NCI-H774 (cell line): ENCODE results near the gene RPS14.

Experiments used
- DNase-seq: peaks from one replicate; lab custom pipeline; 2025; lab: John Stamatoyannopoulos, UW

RPS14 gene

DNA sequence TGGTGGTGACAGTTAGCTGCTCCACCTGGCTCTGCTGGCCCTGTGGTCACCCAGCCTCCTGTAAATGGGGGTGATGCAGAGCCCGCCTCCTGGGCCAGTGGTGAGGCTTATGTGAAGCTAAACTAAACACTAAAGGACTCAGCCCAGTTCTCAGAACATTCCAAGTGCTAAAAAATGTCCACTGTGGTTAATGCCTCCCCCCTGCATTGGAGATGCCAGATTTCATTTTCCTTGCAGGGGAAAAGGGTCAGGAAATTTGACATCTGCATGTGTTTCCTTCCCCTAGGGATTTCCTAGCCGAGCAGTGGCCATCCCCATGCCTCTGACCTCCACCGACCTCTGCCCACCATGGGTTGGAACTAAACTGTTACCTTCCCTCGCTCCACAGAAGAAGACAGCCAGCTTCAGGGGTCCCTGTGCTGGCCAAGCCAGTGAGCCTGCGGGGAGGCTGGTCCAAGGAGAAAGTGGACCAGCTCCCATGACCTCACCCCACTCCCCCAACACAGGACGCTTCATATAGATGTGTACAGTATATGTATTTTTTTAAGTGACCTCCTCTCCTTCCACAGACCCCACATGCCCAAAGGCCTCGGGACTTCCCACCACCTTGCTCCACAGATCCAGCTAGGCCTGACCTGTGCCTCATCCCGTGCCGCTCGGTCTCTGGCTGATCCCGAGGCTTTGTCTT lies 49.9 kb downstream of the RPS14 start:
- DNase-seq, result no peak

DNA sequence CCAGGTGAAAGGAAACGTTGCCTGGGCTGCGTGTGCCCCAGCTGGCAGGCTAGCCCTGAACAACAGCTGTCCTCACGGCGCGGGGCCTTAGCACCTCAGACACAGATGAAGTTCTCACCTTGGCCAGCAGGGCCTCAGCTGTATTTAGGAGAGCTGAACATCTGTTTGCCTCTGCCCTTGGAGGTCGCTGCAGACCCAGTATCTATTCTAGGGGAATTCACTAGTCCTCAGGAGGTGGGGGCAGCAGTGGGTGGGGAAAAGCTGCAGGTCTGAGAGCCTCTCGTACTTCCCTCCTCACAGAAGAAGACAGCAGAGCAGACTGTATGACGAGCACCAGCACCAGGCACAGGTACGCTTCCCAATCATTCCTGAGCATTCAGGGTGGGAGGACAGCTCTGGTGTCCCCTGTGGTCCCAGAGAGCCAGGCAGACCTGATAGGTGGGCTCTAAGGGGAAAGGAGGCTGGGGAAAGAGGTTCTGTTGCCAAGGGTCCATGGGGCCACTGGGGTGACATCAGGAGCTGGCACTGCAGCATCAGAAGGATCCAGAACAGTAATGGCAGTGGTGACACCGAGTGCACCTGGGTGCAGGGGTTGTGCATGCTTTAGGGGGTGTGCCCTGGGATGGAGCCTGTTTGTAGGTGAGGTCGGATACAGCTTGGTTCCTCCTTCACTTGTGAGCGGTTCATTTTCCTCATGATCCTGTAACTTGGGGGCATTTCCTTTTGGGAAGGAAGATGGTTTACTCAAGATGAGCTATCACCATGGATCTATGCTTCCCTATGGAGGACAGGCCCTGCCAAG lies 50.6 kb downstream of the RPS14 start:
- DNase-seq, result no peak

DNA sequence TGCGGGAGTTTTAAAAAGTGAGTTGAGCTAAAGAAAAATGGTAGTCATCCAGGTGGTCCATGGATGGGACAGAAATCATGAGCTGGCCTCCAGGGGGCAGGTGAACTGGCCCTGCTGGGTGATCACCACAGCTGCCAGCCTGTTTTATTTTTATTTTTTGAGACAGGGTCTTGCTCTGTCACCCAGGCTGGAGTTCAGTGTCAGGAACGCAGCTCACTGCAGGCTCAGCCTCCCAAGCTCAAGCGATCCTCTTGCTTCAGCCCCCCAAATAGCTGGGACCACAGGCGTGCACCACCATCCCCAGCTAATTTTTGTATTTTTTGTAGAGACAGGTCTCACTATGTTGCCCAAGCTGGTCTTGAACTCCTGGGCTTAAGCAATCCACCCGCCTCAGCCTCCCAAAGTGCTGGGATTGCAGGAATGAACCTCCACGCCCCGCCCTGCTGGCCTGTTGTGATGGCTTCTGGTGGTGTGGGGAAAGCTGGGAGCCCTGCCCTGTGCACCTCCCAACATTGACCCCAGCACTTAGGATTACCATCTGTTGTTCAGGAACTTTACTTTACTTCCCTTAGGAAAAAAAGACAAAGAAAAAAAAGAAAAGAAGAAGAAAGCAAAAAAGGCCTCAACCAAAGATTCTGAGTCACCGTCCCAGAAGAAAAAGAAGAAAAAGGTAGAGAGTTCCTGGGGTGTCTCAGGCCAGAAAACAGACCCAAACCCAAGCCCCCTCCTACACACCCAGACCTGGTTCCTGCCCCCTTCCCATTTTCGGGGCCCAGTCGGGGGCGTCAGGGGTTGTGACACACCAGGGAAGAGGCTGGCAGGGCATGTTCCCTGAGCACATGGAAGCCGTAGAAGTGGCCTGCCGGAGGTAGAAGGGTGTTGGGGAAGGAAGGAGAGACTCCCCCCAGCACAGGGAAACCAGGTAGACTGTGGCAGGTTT lies 51.5 kb downstream of the RPS14 start:
- no peak for DNase-seq

DNA sequence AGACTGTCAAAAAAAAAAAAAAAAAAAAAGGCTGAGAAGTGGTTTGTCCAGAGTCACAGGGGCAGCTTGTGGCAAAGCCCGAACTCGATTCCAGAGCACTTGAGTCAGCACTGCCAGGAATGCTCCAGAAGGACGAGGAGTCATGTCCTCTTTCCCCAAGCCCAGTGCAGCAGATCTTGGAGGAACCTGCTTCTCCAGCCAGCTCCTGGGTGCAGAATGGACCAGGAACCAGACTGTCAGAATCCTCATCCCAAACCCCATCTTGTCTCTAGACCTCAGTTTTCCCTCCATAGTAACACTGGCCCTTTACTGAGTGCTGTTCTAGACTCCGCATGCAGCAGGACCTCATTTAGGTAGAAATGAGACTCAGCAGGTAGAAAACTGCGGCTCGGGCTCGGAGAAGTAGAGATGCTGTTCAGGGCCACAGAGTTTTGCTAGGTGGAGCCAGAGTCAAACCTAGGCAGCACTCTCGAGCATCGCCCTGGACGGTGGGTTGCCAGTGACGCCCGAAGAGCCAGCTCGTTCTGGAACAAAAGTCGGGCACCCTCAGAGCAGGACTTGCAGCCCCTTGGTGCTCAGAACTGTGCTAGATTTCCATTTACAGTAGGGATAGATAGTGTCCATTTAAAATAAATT lies 52.3 kb downstream of the RPS14 start:
- no peak for DNase-seq

DNA sequence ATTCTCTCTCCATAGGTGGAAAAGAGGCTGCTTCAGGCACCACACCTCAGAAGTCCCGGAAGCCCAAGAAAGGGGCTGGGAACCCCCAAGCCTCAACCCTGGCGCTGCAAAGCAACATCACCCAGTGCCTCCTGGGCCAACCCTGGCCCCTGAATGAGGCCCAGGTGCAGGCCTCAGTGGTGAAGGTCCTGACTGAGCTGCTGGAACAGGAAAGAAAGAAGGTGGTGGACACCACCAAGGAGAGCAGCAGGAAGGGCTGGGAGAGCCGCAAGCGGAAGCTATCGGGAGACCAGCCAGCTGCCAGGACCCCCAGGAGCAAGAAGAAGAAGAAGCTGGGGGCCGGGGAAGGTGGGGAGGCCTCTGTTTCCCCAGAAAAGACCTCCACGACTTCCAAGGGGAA lies 53.3 kb downstream of the RPS14 start:
- no peak for DNase-seq

DNA sequence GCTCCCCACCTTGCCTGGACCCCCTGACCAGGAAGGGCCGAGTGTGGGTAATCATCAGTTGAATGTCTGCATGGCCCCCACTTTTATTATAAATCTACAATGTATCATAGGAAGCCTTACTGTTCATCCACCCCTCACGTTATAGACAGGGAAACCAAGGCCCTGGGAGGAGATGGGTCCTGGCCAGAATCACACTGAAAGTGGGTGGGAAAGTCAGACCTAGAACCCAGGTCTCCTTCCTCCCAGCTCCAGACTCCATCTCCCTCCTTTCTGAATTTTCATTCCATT lies 53.9 kb downstream of the RPS14 start:
- no peak for DNase-seq

DNA sequence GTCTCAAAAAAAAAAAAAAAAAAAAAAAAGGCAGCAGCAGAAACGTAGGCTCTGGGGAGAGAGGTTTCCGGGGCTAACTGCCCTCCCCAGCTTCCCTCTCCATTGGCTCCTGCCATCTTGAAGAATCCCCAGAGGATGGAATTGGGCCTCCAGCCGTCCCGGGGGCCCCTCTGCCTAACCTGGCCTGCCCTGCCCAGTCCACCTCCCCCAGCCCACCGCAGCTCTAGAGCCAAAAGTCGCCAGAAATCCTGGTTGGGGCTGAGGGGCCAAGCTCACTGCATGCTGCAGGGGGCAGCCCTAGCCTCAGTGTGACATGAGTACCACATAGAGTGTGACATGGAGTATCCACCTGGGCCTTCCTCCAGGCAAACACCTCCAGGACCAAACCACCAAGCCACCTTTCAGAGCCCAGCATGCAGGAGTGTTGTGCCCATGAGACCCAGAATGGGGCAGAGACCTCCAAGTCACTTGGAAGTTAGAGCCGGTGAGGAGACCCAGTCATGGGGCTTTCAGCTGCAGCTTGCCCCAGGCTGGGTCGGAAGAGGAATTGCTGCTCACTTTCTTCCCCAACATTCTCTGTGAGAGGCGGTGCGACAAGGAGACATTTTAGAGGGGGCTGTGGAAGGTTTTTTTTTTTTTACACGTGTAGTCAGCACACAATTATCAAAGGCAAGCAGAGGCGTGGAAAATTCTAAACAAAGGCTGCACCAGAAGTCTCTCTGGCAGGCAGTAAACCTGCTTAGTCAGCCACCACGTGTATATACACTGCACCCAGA lies 54.4 kb downstream of the RPS14 start:
- DNase-seq, result no peak

DNA sequence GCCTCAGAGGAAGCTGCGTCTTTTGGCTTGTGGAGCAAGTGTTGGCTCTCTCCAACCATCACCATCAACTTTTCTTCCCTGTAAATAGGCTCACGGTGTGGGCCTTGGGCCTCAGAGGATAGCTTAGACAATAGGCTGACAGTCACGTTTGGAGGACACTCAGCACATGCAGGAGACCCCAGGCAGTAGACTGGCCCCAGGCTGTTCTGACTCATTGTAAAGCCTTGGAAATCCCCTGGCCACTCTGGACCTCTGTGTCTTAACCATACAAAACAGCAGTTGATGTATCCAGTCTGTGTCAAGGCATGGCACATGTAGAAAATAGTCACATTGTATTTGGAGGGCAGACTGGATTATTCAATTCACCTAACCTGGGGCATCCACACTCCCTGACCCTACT lies 55.4 kb downstream of the RPS14 start:
- no peak for DNase-seq

DNA sequence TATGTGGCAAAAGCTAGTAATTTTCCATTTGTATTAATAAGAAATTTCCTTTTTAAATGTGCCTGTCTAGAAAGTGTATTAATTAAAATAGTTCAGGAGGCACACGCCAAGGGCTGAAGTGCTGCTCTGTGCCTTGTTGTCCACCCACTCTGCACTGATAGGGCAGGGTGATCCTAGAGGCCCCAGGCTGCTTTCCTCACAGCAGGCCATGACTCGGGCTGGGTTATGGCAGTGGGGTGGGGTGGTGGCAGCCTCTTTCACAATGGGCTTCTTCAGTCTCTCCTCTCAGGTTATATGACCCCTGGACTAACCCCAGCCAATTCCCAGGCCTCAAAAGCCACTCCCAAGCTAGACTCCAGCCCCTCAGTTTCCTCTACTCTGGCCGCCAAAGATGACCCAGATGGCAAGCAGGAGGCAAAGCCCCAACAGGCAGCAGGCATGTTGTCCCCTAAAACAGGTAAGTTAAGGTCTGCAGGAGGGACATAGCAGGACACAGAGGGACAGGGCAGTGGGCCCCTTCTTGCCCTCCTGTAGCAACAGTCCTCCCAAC lies 56.4 kb downstream of the RPS14 start:
- no peak for DNase-seq

DNA sequence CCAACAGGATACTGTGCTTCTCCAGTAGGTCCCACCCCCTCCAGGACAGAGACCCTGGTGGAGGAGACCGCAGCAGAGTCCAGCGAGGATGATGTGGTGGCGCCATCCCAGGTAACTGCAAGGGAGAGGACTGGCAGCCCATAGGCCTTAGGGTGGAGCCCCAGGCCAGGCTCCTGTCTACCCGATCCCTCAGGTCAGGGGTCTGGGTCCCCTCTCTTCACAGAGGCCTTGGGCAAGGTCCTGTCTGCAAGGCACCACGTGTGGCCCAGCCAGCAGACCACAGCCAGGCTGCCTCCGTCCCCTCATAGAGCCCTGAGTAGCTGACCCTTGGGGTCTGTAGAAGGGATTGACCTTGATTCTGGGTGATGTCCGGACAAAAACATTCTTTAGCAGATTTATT lies 56.9 kb downstream of the RPS14 start:
- no peak for DNase-seq
